G401.6 (cell line): ENCODE results near the gene SIGLEC7.

Source experiments
- FAIRE-seq: peaks from 2 replicates; lab custom pipeline; 2012; peaks lifted over from hg19 to GRCh38; lab: Jason Lieb, UNC

Gene SIGLEC7

GRCh38 chr19:51142119-51142518 lies at the start of gene SIGLEC7:
Gene SIGLEC7 (plus strand): TSS chr19:51142301. CDS start chr19:51142370, 69 bp downstream.
- FAIRE-seq, result no peak

- no peak for FAIRE-seq
These were observed 49.0 kb upstream of the SIGLEC7 start for GRCh38 chr19:51093101-51093500.

GRCh38 chr19:51093510-51094345 lies 48.4 kb upstream of the SIGLEC7 start:
- no peak for FAIRE-seq

GRCh38 chr19:51094696-51095279 lies 47.3 kb upstream of the SIGLEC7 start:
- FAIRE-seq, result no peak

- no peak for FAIRE-seq
These were observed 45.5 kb upstream of the SIGLEC7 start for GRCh38 chr19:51096473-51097165.

GRCh38 chr19:51097166-51097738 lies 44.8 kb upstream of the SIGLEC7 start:
- FAIRE-seq, result no peak

GRCh38 chr19:51097796-51098195 lies 44.3 kb upstream of the SIGLEC7 start:
- no peak for FAIRE-seq

- no peak for FAIRE-seq
These were observed 43.6 kb upstream of the SIGLEC7 start for GRCh38 chr19:51098365-51099046.

- no peak for FAIRE-seq
These were observed 43.1 kb upstream of the SIGLEC7 start for GRCh38 chr19:51099047-51099382.

GRCh38 chr19:51100601-51101000 lies 41.5 kb upstream of the SIGLEC7 start:
- no peak for FAIRE-seq

- no peak for FAIRE-seq
These were observed 40.8 kb upstream of the SIGLEC7 start for GRCh38 chr19:51101171-51101865.

GRCh38 chr19:51102991-51103390 lies 39.1 kb upstream of the SIGLEC7 start:
- FAIRE-seq, result no peak

- no peak for FAIRE-seq
These were observed 38.2 kb upstream of the SIGLEC7 start for GRCh38 chr19:51103926-51104341.

GRCh38 chr19:51107406-51108065 lies 34.6 kb upstream of the SIGLEC7 start:
- FAIRE-seq, result no peak

- peak; percentile 98 for FAIRE-seq
These were observed 33.9 kb upstream of the SIGLEC7 start, which contains the start of gene CTU1 for GRCh38 chr19:51108066-51108804. Gene CTU1 (minus strand): TSS chr19:51108409. CDS start chr19:51104569, 3,840 bp downstream.

GRCh38 chr19:51108805-51109146 lies 33.3 kb upstream of the SIGLEC7 start:
- FAIRE-seq, result no peak

GRCh38 chr19:51110666-51110971 lies 31.5 kb upstream of the SIGLEC7 start:
- no peak for FAIRE-seq

- FAIRE-seq, result no peak
These were observed 30.5 kb upstream of the SIGLEC7 start for GRCh38 chr19:51111606-51112005.

GRCh38 chr19:51114087-51114729 lies 27.9 kb upstream of the SIGLEC7 start:
- no peak for FAIRE-seq

GRCh38 chr19:51116736-51117286 lies 25.3 kb upstream of the SIGLEC7 start:
- no peak for FAIRE-seq
